GM23338 (cell line): ENCODE measurements around the gene AUH. TPM values are rescaled to one million over a fixed set of nuclear protein-coding genes. Genes with fewer than 3 reads are reported as not detected.
"Not testable (repeated sequence)": the region's sequence is repeated elsewhere in the genome, so short reads cannot be mapped to it uniquely, and the experiment has no call there.

ENCODE experiments used
- ATAC-seq: fragments of 200-7000 bp; cut with Tn5 transposase; 3 replicates; pipeline ENCODE4 v1.9.1; 2020
- DNase-seq: peaks from one replicate; pipeline ENCODE4 v3.0.0-alpha.2; 2015; ENCODE audit warnings: low spot score
- H2AFZ ChIP-seq: fragments of 200-600 bp; sonication (generic); 2 replicates; pipeline ENCODE4 v1.8.0; 2016; ENCODE audit warnings: antibody characterized with exemption, mild to moderate bottlenecking, moderate library complexity
- H3F3A ChIP-seq: fragments of 200-600 bp; sonication (generic); replicated peaks from 2 replicates; pipeline ENCODE4 v1.8.0; 2017; ENCODE audit warnings: antibody characterized with exemption, mixed run types, low read depth
- H3K27ac ChIP-seq: fragments of 200-600 bp; sonication (generic); 2 replicates; pipeline ENCODE4 v1.6.1; 2016; ENCODE audit warnings: low read depth
- H3K27me3 ChIP-seq: fragments of 200-600 bp; sonication (generic); 2 replicates; pipeline ENCODE4 v1.8.0; 2016; ENCODE audit warnings: mild to moderate bottlenecking, mixed run types, moderate library complexity; ENCODE audit not compliant: insufficient read depth
- H3K36me3 ChIP-seq: fragments of 200-600 bp; sonication (generic); 2 replicates; pipeline ENCODE4 v1.8.0; 2016; ENCODE audit warnings: mild to moderate bottlenecking; ENCODE audit not compliant: insufficient read depth
- H3K4me1 ChIP-seq: fragments of 200-600 bp; sonication (generic); 2 replicates; pipeline ENCODE4 v1.8.0; 2016; ENCODE audit warnings: mild to moderate bottlenecking, moderate library complexity; ENCODE audit not compliant: insufficient read depth
- H3K4me2 ChIP-seq: fragments of 200-600 bp; sonication (generic); 2 replicates; pipeline ENCODE4 v1.7.1; 2017; ENCODE audit warnings: mixed run types
- H3K4me3 ChIP-seq: fragments of 200-600 bp; sonication (generic); 2 replicates; pipeline ENCODE4 v1.6.1; 2016; ENCODE audit warnings: mixed run types
- H3K79me2 ChIP-seq: fragments of 200-600 bp; sonication (generic); replicated peaks from 2 replicates; pipeline ENCODE4 v1.8.0; 2017; ENCODE audit warnings: mild to moderate bottlenecking; ENCODE audit not compliant: insufficient read depth
- H3K9me2 ChIP-seq: fragments of 200-600 bp; sonication (generic); 2 replicates; pipeline ENCODE4 v1.8.0; 2017; ENCODE audit not compliant: insufficient read depth
- H4K20me1 ChIP-seq: fragments of 200-600 bp; sonication (generic); replicated peaks from 2 replicates; pipeline ENCODE4 v1.8.0; 2017; ENCODE audit warnings: mild to moderate bottlenecking; ENCODE audit not compliant: insufficient read depth
- H3K27ac Mint-ChIP-seq: 2 replicates; pipeline ENCODE4 v1.8.0; 2020; ENCODE audit warnings: inconsistent platforms, mild to moderate bottlenecking, moderate library complexity, mixed read lengths
- H3K27me3 Mint-ChIP-seq: 3 replicates; pipeline ENCODE4 v1.8.0; 2022; ENCODE audit warnings: low read depth, mild to moderate bottlenecking, moderate library complexity, mixed read lengths, inconsistent platforms; ENCODE audit not compliant: insufficient read depth, poor library complexity
- H3K36me3 Mint-ChIP-seq: 3 replicates; pipeline ENCODE4 v1.8.0; 2021; ENCODE audit warnings: low read depth, mild to moderate bottlenecking, inconsistent platforms, moderate library complexity, mixed read lengths
- H3K4me1 Mint-ChIP-seq: 3 replicates; pipeline ENCODE4 v1.8.0; 2020; ENCODE audit warnings: mild to moderate bottlenecking, inconsistent platforms, mixed read lengths
- H3K4me3 Mint-ChIP-seq: 3 replicates; pipeline ENCODE4 v1.8.0; 2021; ENCODE audit warnings: moderate library complexity, mild to moderate bottlenecking, inconsistent platforms, mixed read lengths
- H3K9me3 Mint-ChIP-seq: 3 replicates; pipeline ENCODE4 v1.8.0; 2020; ENCODE audit warnings: moderate library complexity, mild to moderate bottlenecking, inconsistent platforms, mixed read lengths
- NANOG ChIP-seq: IDR thresholded peaks from 2 replicates; pipeline ENCODE4 v1.6.1; 2016; ENCODE audit warnings: antibody characterized with exemption, borderline replicate concordance
- POLR2AphosphoS5 ChIP-seq: IDR thresholded peaks from 2 replicates; pipeline ENCODE4 v1.6.1; 2016; ENCODE audit warnings: antibody characterized with exemption, low read depth
- STAT1 ChIP-seq: IDR thresholded peaks from one replicate; pipeline ENCODE4 v1.6.1; 2016; ENCODE audit warnings: antibody characterized with exemption; ENCODE audit not compliant: unreplicated experiment
- ZNF114 ChIP-seq: fragments of 250-450 bp; sonication (Bioruptor Pico); IDR thresholded peaks from 2 replicates; pipeline ENCODE4 v1.5.0; 2020; ENCODE audit warnings: mild to moderate bottlenecking, moderate library complexity
- polyA plus RNA-seq: library from polyadenylated mRNA; unstranded; fragments of >200 nt; fragmentation: Nextera tagmentation; extraction: Ambion mirVana; gene quantifications from 2 replicates; pipeline ENCODE4 v1.2.1, GENCODE V29; 2016
- total RNA-seq: library from RNA; depleted of rRNA; stranded (reverse); fragments of >200 nt; shearing (Covaris generic); gene quantifications from 2 replicates; pipeline ENCODE4 v1.2.3, GENCODE V29; 2014
- TF ChIP-seq, protein P1 (sequence below), 2 experiments: fragments of 200-600 bp in 1 of 2; sonication (generic) in 1 of 2; conservative IDR thresholded peaks; 2 replicates each; pipeline versions ENCODE4 v1.5.1 to v1.6.1; 2016 to 2017; ENCODE audit warnings: antibody characterized with exemption in 2 of 2, low read depth in 2 of 2, mild to moderate bottlenecking in 2 of 2, moderate library complexity in 1 of 2
- TF ChIP-seq, protein P2 (sequence below): IDR thresholded peaks from one replicate; pipeline ENCODE4 v1.6.1; 2018; ENCODE audit warnings: antibody characterized with exemption; ENCODE audit not compliant: unreplicated experiment
- TF ChIP-seq, protein P3 (sequence below): fragments of 250-450 bp; sonication (Bioruptor Pico); IDR thresholded peaks from 2 replicates; pipeline ENCODE4 v1.5.0; 2020; ENCODE audit warnings: mild to moderate bottlenecking, moderate library complexity

AUH gene
- total and polyA plus RNA-seq, 2 experiments from 2014 or later: 28.8 to 34.2 TPM

DNA sequence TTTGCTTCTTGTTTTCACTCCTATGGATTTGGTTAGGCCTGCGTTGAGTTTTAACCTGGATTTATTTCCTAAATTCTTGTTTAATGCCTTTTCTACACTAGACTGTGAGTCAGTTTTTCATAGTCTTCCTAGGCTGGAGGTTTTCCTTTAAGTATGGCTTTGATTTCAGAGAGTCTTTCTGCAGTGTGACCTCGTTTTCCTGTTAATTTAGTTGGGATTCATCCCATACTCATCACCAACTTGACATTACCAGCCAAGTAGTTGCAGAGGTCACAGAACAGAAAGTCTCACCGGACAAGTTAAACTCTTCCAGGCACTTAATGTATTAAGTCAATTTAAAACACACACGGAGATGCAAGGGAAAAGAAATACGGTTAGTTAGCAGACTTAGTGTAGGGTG lies 29.7 kb upstream of the AUH start:
- Histone ChIP-seq H2AFZ (no peak overlapping the region), H3K4me3 (no peak overlapping the region), H3F3A (no peaks in the 10 kb centered on the region), H3K4me1 (no peaks in the 10 kb centered on the region), H3K4me2 (no peak overlapping the region), H3K36me3 (no peaks in the 10 kb centered on the region), H3K27me3 (no peaks in the 10 kb centered on the region), H3K27ac (no peak overlapping the region), H3K79me2 (no peaks in the 10 kb centered on the region), H3K9me2 (no peaks in the 10 kb centered on the region), H4K20me1 (no peaks in the 10 kb centered on the region)
- TF ChIP-seq ZNF114 (CRISPR knock-in tag) (no peak), NANOG (no peak), STAT1 (no peak), POLR2AphosphoS5 (no peak)
- TF ChIP-seq, protein P1, sequence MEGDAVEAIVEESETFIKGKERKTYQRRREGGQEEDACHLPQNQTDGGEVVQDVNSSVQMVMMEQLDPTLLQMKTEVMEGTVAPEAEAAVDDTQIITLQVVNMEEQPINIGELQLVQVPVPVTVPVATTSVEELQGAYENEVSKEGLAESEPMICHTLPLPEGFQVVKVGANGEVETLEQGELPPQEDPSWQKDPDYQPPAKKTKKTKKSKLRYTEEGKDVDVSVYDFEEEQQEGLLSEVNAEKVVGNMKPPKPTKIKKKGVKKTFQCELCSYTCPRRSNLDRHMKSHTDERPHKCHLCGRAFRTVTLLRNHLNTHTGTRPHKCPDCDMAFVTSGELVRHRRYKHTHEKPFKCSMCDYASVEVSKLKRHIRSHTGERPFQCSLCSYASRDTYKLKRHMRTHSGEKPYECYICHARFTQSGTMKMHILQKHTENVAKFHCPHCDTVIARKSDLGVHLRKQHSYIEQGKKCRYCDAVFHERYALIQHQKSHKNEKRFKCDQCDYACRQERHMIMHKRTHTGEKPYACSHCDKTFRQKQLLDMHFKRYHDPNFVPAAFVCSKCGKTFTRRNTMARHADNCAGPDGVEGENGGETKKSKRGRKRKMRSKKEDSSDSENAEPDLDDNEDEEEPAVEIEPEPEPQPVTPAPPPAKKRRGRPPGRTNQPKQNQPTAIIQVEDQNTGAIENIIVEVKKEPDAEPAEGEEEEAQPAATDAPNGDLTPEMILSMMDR (conservative IDR thresholded peaks at IDR 0.05; ENCODE audit: low read depth in 2 of 2): no peak
- TF ChIP-seq, protein P2, sequence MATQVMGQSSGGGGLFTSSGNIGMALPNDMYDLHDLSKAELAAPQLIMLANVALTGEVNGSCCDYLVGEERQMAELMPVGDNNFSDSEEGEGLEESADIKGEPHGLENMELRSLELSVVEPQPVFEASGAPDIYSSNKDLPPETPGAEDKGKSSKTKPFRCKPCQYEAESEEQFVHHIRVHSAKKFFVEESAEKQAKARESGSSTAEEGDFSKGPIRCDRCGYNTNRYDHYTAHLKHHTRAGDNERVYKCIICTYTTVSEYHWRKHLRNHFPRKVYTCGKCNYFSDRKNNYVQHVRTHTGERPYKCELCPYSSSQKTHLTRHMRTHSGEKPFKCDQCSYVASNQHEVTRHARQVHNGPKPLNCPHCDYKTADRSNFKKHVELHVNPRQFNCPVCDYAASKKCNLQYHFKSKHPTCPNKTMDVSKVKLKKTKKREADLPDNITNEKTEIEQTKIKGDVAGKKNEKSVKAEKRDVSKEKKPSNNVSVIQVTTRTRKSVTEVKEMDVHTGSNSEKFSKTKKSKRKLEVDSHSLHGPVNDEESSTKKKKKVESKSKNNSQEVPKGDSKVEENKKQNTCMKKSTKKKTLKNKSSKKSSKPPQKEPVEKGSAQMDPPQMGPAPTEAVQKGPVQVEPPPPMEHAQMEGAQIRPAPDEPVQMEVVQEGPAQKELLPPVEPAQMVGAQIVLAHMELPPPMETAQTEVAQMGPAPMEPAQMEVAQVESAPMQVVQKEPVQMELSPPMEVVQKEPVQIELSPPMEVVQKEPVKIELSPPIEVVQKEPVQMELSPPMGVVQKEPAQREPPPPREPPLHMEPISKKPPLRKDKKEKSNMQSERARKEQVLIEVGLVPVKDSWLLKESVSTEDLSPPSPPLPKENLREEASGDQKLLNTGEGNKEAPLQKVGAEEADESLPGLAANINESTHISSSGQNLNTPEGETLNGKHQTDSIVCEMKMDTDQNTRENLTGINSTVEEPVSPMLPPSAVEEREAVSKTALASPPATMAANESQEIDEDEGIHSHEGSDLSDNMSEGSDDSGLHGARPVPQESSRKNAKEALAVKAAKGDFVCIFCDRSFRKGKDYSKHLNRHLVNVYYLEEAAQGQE: no peak
- TF ChIP-seq, protein P3, sequence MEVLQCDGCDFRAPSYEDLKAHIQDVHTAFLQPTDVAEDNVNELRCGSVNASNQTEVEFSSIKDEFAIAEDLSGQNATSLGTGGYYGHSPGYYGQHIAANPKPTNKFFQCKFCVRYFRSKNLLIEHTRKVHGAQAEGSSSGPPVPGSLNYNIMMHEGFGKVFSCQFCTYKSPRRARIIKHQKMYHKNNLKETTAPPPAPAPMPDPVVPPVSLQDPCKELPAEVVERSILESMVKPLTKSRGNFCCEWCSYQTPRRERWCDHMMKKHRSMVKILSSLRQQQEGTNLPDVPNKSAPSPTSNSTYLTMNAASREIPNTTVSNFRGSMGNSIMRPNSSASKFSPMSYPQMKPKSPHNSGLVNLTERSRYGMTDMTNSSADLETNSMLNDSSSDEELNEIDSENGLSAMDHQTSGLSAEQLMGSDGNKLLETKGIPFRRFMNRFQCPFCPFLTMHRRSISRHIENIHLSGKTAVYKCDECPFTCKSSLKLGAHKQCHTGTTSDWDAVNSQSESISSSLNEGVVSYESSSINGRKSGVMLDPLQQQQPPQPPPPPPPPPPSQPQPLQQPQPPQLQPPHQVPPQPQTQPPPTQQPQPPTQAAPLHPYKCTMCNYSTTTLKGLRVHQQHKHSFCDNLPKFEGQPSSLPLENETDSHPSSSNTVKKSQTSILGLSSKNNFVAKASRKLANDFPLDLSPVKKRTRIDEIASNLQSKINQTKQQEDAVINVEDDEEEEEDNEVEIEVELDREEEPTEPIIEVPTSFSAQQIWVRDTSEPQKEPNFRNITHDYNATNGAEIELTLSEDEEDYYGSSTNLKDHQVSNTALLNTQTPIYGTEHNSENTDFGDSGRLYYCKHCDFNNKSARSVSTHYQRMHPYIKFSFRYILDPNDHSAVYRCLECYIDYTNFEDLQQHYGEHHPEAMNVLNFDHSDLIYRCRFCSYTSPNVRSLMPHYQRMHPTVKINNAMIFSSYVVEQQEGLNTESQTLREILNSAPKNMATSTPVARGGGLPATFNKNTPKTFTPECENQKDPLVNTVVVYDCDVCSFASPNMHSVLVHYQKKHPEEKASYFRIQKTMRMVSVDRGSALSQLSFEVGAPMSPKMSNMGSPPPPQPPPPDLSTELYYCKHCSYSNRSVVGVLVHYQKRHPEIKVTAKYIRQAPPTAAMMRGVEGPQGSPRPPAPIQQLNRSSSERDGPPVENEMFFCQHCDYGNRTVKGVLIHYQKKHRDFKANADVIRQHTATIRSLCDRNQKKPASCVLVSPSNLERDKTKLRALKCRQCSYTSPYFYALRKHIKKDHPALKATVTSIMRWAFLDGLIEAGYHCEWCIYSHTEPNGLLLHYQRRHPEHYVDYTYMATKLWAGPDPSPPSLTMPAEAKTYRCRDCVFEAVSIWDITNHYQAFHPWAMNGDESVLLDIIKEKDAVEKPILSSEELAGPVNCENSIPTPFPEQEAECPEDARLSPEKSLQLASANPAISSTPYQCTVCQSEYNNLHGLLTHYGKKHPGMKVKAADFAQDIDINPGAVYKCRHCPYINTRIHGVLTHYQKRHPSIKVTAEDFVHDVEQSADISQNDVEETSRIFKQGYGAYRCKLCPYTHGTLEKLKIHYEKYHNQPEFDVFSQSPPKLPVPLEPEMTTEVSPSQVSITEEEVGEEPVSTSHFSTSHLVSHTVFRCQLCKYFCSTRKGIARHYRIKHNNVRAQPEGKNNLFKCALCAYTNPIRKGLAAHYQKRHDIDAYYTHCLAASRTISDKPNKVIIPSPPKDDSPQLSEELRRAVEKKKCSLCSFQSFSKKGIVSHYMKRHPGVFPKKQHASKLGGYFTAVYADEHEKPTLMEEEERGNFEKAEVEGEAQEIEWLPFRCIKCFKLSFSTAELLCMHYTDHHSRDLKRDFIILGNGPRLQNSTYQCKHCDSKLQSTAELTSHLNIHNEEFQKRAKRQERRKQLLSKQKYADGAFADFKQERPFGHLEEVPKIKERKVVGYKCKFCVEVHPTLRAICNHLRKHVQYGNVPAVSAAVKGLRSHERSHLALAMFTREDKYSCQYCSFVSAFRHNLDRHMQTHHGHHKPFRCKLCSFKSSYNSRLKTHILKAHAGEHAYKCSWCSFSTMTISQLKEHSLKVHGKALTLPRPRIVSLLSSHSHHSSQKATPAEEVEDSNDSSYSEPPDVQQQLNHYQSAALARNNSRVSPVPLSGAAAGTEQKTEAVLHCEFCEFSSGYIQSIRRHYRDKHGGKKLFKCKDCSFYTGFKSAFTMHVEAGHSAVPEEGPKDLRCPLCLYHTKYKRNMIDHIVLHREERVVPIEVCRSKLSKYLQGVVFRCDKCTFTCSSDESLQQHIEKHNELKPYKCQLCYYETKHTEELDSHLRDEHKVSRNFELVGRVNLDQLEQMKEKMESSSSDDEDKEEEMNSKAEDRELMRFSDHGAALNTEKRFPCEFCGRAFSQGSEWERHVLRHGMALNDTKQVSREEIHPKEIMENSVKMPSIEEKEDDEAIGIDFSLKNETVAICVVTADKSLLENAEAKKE: no peak
- H3K36me3 Mint-ChIP-seq: no peaks in the 10 kb centered on the region
- H3K27ac Mint-ChIP-seq: no peak overlapping the region
- no peak for DNase-seq
- no peak for ATAC-seq
- no peaks in the 10 kb centered on the region for H3K4me1 Mint-ChIP-seq
- peaks cover 1% of the 10 kb centered on the region; the same call in 1 of the 3 replicates for H3K9me3 Mint-ChIP-seq
- no peak overlapping the region for H3K4me3 Mint-ChIP-seq
- H3K27me3 Mint-ChIP-seq: no peaks in the 10 kb centered on the region

DNA sequence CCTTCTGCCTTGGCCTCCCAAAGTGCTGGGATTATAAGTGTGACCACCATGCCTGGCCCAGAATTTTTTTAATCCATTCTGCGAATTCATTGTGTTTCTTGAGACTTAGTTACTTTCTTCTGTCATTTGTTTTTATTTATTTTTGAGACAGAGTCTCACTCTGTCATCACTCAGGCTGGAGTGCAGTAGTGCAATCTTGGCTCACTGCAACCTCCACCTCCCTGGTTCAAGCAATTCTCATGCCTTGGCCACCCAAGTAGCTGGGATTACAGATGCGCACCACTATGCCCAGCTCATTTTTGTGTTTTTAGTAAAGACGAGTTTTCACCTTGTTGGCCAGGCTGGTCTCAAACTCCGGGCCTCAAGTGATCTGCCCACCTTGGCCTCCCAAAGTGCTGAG lies 28.0 kb upstream of the AUH start:
- peaks cover 12% of the 10 kb centered on the region; the same call in 1 of the 3 replicates for H3K9me3 Mint-ChIP-seq
- H3K27ac ChIP-seq, H3K9me2 ChIP-seq: not testable (repeated sequence)

More for the DNA sequence above, 28.0 kb upstream of the AUH start:
- not testable (repeated sequence) for H3K4me1 ChIP-seq, H3K27me3 Mint-ChIP-seq, H3K4me3 Mint-ChIP-seq, DNase-seq, H3K4me3 ChIP-seq, H3K4me1 Mint-ChIP-seq, H3K27ac Mint-ChIP-seq, H3K27me3 ChIP-seq, H3K36me3 ChIP-seq, ATAC-seq, H3K79me2 ChIP-seq, H3K36me3 Mint-ChIP-seq, H3K4me2 ChIP-seq, H3F3A ChIP-seq, H4K20me1 ChIP-seq, H2AFZ ChIP-seq
